Fibroblast of upper back skin (primary cell): Measurements from ENCODE around the gene SHFL.

Experiments
- DNase-seq: peaks from one replicate; pipeline ENCODE4 v3.0.0-alpha.2; 2013

SHFL gene

DNA sequence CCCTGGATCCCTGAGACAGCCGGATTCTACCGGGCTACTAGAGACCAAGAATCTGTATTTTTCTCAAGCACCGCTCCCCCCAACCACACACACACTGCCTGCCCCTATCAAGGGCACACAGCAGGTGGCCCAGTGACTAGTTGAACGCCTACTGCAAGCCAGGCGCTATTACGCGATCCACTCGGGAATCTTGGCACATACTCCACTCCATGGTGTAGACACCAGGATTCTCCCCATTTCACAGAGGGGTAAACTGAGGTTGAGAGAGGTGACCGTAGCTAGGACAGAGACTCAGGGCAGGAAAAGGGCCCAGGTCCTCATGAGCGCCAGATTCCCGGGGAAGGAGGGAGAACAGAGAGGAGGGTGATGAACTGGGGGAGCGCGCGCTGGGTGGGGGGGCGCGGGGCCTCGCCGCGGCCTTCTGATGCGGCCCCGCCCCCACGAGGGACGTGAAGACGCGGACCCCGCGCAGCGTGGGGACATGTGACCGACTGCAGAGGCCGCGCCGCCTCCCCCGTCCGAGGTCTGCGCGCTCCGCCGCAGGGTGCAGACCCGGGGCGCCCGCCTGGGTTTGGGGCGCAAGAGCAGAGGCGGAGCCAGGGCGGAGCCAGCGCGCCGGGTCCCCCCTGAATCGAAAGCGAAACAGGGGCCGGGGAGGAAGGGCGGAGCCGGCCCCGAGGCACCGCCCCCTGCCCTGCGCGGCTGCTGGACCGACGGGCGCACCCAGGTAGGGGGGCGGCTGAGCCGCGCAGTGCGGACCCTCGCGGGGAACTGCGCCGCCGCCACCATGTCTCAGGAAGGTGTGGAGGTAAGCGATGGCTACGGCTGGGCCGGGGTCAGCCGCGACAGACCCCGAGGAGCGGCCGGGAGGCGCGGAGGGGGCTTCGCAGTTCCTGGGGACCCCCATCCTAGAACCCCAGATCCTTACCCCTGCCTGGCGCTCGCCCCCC lies at the start of gene SHFL:
TSS of gene SHFL (plus strand) at position 677 of the 950 bp plus-strand sequence. CDS start at position 788, 111 bp downstream.
- DNase-seq, result peak; percentile 61

DNA sequence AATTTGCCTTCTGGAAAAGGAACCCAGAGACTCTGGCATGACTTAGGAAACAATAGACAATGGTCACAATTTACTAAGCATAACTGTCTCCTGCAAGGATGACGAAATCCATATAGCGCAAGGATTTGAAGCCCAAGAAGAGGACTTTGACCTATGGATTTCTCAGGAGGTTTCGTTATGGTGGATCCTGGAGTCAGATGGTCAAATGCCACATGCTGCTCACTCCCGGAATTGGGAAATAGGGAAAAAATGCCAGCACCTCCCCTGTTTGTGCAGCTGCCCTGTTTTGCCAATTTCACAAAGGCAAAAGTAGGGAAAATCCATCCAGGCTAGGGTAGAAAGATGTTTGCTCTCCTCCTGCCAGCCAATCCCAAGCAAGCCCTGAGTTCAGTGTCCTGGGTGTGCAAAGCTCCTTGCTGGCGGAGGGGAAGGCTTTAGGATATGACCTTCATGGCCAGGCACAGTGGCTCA lies 49.5 kb upstream of the SHFL start:
- DNase-seq, result no peak

DNA sequence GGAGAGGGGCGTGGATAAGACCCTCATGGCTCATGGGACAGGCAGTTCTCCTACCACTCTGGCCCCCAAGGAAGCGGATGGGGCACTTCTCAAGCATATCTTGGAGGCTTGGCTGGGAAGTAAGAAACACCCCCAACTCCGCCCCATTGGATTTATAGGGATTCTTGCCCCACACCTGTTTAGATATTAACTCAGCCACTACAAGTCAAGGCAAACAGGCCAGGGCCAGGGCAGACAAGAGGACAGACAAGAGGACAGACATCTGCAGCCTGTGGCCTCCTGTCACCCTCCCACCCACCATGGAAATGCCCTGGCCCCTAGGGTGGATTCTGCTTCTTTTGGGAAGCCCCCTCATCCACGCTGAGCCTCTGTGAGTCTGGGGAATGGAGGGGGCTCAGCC lies 48.8 kb upstream of the SHFL start:
- no peak for DNase-seq

DNA sequence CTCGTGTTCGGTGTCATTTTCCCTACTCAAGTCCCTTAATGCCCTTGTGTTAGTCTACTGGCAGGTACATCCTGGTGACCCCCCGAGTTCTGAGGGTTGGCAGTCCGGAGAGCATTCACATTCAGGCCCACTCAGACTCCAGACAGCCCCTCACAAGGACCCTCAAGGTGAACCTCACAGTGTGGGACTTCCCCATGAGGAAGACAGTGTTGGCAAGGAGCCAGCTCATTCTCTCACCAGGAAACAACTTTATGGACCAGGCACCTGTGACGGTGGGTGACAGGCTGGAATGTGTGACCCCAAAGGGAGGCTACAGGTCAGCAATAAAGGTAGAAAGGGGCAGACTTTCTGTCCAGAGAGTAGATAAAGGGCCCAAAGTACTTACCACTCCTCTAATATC lies 48.3 kb upstream of the SHFL start:
- DNase-seq, result no peak

DNA sequence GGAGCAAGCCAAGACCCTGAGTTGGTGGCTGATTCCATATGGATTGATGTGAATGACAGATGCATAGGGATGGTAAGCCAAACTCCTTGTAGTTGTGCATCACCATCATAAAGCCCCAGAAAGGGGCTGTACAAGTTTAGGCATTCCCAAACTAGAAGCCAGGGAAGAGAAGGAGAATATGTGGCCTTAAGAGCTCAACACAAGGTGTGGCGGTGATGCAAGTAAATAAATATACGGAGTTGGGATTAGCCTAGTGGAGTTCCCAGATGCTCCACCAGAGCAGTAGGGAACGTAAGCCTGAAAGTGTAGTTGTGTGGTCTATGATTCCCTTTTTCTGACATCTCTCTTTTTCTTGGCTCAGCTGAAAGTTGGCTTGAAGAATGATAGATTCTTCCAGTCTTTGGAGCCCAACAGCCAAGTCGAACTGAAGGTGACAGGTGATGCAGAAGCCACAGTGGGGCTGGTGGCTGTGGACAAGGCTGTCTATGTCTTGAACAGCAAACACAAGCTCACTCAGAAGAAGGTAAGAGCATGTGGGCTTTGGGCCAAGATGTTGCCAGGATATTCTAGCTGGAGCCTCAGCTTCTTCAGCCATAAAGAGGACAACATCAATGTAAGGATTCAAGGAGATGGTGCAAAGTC lies 42.7 kb upstream of the SHFL start:
- DNase-seq, result no peak

DNA sequence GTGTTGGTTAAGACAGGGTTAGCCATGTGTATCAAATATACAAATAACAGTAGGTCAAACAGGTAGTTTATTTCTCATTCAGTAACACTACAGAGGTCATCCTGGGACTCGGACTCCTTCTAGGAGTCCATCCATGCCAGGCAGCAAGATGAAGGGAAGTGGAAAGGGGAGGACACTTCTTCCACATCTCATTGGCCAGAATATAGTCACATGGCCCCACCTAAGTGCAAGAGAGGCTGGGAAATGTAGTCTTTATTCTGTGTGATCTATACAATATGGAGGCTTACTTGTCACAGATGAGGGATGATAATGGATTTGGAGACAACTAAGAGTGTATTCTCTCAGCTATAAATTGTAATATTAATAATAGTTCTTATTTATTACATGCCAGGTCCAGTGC lies 41.7 kb upstream of the SHFL start:
- no peak for DNase-seq

DNA sequence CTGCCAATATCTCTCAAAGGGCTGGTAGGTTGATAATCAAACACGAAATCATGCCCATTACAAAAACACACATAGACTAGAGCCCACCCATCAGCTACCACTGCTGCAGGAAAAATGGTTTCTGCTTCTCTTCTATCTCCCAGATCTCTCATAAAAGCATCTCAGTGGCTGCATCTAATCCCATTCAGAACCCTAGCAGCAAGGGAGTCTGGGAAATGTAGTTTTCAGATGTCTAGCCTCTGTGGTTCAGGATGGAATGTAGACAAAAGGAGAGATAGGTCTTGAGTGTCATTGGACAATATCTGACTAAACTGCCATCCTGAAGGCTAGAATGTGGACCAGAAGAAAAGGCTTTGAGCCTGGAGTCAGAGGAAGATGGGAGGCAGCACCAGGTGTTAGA lies 40.7 kb upstream of the SHFL start:
- no peak for DNase-seq

DNA sequence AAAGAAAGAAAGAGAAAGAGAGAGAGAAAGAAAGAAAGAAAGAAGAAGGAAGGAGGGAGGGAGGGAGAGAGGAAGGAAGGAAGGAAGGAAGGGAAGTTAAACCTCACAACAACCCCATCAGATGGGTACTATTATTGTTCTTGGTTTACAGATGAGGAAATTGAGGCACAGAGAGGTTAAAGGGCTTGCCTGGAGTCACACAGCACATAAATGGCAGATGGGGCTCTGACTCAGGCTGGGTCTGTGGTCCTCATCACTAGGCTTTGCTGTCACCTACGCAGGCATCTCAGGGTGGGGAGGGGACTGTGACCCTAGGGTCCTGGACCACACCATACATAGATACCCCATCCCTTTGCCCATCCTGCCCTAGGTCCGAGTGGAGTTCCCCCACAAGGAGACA lies 36.5 kb upstream of the SHFL start:
- DNase-seq, result no peak

DNA sequence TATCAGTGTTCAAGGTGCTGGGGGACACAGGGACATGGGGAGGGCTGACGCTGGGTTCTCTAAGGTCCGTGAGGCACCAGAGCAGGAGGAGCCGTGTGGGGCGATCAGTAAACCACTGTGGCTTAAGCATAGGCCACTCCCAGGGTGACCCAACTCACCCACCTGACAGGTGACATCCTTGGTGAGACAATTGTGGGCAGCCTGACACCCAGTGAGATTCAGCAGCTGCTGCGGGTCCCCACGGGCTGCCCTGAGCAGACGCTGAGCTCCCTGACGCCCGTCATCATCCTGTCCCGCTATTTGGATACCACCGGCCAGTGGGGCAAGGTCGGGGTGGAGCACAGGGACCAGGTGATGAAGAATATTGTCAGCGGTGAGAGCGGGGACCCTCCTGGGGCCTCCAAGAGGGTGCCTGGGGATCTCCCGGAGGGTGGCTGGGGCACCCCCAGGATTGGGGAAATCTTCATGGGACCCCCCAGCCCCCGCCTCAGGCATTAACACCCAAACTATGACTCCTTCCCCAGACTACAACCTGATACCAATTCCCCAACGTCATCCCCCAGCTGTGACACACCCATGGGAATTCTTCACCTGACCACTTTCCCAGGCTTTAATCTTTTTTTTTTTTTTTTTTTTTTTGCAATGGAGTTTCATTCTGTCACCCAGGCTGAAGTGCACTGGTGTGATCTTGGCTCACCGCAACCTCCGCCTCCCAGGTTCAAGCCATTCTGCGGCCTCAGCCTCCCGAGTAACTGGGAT lies 33.3 kb upstream of the SHFL start:
- DNase-seq, result no peak

DNA sequence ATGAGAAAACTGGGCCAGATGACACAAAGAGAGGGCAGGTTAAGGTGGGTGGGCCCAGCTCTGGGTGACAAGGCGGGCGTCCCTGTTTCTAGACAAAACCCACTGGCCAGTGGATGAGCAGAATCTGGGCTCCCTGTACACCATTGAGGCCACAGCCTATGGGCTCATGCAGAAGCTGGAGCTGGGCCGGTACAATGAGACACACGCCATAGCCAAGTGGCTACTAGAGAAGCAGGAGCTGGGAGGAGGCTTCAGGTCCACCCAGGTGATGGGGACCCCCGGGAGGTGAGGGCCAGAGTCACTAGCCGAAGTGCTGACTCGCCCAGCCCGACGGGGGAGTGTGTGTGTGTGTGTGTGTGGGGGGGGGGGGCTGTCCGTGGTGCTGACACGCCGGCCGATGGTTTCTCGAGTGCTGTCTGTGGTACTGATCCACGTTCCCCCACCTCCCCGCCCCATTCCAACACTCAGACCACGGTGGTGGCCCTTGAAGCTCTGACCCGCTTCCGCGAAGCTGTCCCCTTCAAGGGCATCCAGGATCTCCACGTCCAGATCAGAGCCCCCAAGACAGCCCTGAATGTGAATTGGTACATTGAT lies 24.3 kb upstream of the SHFL start:
- DNase-seq, result no peak

DNA sequence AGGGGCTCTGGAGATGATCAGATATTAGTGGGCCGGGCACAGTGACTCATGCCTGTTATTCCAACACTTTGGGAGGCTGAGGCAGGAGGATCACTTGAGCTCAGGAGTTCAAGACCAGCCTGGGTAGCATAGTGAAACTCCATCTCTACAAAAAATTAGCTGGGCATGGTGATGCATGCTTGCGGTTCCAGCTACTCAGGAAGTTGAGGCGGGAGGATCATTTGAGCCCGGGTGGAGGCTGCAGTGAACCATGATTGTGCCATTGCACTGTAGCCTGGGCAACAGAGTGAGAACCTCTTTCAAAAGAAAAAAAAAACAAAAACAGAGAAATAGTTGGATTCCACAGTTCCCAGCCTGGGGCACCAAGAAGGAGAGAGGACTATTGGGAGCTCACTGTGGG lies 17.9 kb upstream of the SHFL start:
- DNase-seq, result no peak

DNA sequence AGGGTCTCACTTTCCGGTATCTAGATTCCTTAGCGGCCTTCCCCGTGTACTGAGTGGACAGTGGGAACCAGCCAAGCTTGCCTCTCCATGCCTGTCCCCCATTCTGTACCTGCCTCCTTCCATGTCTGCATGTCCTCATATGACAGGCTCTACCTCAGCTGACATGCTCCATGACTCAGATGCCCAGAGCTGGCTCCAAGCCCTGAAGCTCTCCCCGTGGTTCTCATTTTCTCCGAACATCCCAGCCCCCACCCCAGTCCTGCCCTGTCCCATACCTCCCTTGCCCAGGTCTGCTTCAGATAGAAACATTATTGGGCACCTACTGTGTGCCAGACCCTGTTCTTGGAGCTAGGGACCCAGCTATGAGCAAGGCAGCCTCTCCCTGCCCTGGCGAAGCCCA lies 17.1 kb upstream of the SHFL start:
- no peak for DNase-seq

DNA sequence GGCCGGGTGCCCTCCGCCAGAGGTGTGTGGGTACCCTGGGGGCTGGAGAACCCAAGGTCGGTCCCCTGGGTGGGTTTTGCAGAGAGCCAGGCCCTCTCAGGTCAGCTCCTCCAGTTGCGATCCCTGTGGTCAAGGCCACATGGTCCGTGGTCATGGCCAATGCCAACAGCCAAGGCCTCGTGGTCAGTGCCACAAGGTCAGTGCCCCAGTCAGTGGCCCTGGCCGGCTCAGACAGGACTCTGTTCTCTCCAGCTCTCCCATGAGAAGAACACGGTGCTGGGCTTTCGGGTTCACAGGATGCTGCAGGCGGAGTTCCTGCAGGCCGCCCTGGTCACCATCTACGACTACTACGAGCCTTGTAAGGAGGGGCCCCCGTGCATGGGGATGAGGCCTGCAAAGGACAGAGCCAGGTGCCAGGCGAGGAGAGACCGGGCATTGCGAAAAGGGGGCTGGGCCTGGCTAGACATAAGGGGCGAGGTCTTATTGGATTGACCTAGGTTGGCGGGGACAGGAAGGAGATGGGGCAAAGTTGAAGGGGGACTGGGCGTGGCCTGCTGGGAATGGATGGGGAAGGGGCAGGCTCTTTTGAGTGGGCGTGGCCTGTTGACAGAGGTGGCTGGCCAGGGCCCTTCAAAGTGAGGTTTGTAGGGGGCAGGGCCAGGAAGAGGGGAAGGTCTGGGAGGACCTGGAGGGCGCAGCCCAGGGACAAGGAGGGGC lies 15.2 kb upstream of the SHFL start:
- no peak for DNase-seq

DNA sequence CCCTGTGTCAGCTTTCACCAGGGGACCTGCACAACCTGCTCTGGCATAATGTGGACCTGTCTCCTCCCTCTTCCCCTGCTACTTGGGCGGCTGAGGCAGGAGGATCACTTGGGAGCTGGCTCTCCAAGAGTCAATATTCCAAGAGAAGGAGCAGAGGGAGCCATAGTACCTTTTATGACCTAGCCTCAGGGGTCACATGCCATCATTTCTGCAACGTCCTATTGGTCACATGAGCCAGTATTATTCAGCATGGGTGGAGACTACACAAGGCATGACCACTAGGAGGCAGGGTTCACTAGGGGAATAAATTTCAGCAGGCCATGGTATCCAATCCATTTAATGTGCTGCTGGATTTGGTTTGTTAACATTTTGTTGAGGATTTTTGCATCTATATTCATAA lies 12.0 kb upstream of the SHFL start:
- no peak for DNase-seq

DNA sequence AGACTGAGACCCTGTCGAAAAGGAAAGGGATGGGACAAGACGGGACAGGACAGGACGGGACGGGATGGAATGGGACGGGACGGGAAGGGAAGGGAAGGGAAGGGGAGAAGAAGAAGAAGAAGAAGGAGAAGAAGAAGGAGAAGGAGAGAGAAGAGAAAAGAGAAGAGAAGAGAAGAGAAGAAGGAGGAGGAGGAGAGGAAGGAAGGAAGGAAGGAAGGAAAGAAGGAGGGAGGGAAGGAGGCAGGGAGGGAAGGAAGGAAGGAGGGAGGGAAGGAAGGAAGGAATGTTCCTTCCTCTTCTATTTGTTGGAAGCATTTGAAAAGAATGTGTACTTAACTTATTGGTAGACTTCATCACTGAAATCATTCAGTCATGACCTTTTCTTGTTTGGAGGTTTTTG lies 9.6 kb upstream of the SHFL start:
- no peak for DNase-seq

DNA sequence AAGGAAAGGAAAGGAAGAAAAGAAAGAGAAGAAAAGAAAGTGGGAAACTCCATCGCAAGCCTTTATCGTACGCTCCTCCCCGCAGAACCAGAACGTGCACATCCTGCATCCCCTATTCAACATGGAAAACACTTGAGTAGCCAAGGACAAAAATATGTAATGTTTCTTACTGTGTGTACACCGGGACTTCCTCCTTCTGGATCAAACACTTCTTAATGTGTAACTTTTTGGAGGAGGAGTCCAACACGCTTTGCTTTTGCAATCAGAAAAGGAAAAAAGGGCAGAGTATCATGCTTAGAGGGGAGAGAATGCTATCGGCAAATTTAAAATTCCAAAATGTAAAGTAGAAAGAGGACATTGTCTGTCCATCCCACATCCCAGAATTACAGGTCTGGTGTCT lies 7.8 kb upstream of the SHFL start:
- DNase-seq, result no peak

DNA sequence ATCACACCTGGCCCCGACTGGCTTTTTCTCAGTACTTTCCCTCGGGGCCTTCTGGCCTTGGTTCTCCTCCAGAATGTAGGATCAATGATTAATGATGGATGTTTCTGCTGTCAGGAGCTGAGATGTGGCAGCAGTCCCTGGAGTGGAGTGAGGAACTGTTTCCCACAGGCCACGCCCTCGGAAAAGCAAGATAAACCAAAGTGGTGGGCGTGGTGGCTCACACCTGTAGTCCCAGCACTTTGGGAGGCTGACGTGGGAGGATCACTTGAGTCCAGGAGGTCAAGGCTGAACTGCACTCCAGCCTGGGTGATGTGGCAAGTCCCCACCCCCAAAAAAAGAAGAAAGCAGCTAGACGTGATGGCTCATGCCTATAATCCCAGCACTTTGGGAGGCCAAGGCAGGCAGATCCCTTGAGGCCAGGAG lies 7.1 kb upstream of the SHFL start:
- DNase-seq, result no peak

DNA sequence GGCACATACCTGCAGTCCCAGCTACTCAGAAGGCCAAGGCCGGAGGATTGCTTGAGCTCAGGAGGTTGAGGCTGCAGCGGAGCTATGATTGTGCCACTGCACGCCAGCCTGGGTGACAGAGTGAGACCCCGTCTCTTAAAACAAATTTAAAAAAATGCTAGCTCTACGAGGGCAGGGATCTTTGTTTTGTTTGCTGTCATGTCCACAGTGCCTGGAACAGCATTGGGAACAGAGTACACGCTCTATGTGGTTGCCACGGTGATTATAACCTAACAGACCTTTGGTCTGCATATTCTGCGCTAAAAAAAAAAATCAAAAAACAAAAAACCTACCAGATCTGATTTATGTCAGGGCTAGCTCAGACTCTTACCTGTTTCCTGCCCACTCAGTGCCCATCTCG lies 2.2 kb upstream of the SHFL start:
- no peak for DNase-seq

DNA sequence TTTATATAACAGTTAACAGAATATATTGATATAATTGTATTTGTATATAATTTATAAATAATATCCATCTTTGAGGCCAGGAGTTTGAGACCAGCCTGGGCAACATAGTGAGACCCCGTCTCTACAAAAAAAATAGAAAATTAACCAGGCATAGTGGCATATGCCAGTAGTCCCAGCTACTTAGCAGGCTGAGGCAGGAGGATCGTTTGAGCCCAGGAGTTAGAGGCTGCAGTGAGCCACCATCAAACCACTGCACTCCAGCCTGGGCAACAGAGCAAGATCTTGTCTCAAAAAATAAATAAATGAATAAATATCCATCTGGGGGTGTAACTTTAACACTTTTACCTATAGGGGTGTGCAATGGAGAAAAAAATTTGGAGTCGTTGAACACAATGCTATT lies 1.3 kb upstream of the SHFL start:
- DNase-seq, result no peak

DNA sequence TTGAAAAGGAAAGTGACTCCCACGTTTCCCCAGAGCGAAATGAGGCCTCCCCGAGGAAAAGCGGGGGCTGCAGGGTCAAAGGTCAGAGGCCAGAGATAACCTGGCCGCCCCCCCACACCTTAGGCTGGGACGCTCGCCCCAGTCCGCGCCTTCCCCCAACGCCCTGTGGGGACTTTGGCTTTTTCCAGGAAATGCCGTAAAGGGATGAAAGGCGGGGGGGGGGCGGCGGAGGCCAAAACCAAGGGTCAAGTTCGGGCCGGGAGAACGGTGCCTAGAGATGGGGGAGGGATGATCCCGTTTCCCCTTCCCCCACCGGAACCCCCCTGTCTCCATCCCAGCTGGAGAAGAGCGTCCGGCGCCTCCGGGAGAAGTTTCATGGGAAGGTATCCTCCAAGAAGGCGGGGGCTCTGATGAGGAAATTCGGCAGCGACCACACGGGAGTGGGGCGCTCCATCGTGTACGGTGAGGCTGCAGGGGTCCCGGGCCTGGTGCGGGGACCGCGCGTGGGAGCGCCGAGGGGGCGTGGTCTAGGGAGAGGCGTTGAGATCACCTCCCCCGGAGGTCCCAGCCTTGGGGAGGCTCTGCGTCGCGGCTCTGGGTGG lies 575 bp downstream of the SHFL start:
- DNase-seq, result no peak

DNA sequence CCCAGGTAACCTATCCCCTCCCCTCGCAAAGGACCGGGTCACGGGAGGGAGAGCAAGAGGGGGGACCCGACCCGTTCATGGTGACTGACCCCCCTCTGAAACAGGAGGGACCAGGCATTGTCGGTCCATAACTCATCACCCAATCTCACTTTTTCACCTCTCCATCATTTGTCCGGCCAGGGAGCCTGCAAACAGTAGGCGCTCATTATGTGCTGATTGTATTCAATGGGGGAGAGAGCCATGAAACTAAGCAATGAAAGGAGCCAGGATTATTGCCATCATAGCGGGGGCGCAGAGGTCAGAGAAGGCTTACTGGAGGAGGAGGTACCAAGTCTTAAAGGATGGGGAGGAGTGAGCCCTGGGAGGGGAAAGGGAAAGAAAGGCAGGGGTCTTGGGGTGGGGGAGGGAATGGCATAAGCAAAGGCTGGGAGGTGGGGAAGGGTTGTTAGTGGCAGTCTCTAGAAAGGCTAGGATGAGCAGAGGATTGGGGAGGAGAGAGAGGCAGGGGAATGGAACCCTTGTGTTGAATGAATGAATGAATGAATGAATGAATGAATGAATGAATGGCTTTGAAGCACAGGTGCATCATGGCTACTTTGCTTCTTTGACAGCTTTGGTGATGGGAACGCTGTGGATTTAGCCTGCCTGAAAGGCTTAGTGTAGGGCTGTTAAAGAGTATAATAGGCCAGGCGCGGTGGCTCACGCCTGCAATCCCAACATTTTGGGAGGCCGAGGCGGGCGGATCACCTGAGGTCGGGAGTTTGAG lies 1.4 kb downstream of the SHFL start:
- no peak for DNase-seq
